Epithelial cell of proximal tubule (primary cell): Measurements from ENCODE around the gene GRIP1. TPM values are rescaled to one million over a fixed set of nuclear protein-coding genes. Genes with fewer than 3 reads are reported as not detected.

Source experiments
- DNase-seq: peaks from one replicate; pipeline ENCODE4 v3.0.0-alpha.2; 2011; ENCODE audit warnings: low read depth
- H3K4me3 ChIP-seq: 2 replicates; pipeline ENCODE4 v1.5.1; 2011; ENCODE audit warnings: low read depth, mild to moderate bottlenecking, low read length
- total RNA-seq: library from RNA; depleted of rRNA; stranded (reverse); fragments of >200 nt; gene quantifications from 2 replicates; pipeline ENCODE4 v1.2.3, GENCODE V29; 2015
- TF ChIP-seq, protein P1 (sequence below): conservative IDR thresholded peaks from 2 replicates; pipeline ENCODE4 v1.5.1; 2012; ENCODE audit warnings: low read depth, mild to moderate bottlenecking, low read length

Gene GRIP1
- total RNA-seq, 1 donor from 2014 or later: 1.5 TPM

DNA sequence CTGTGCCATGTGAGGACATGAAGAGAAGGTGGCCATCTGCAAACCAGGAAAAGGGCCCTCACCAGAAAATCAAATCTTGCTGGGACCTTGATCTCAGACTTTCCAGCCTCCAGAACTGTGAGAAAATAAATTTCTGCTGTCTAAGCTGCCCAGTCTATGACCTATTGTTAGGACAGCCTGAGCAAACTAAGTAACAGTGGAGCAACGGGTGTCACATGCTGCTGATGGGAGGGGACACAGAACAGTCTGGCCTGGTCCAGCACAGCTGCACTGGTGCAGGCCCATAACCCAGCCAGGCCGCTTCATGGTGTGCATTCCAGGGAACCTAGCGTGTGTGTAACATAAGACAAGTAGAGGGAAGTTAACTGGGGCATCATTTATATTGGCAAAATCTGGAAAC, 42.1 kb downstream of the GRIP1 start:
- TF ChIP-seq, protein P1, sequence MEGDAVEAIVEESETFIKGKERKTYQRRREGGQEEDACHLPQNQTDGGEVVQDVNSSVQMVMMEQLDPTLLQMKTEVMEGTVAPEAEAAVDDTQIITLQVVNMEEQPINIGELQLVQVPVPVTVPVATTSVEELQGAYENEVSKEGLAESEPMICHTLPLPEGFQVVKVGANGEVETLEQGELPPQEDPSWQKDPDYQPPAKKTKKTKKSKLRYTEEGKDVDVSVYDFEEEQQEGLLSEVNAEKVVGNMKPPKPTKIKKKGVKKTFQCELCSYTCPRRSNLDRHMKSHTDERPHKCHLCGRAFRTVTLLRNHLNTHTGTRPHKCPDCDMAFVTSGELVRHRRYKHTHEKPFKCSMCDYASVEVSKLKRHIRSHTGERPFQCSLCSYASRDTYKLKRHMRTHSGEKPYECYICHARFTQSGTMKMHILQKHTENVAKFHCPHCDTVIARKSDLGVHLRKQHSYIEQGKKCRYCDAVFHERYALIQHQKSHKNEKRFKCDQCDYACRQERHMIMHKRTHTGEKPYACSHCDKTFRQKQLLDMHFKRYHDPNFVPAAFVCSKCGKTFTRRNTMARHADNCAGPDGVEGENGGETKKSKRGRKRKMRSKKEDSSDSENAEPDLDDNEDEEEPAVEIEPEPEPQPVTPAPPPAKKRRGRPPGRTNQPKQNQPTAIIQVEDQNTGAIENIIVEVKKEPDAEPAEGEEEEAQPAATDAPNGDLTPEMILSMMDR: no peak
- no peak for DNase-seq
- no peak overlapping the region for H3K4me3 ChIP-seq

DNA sequence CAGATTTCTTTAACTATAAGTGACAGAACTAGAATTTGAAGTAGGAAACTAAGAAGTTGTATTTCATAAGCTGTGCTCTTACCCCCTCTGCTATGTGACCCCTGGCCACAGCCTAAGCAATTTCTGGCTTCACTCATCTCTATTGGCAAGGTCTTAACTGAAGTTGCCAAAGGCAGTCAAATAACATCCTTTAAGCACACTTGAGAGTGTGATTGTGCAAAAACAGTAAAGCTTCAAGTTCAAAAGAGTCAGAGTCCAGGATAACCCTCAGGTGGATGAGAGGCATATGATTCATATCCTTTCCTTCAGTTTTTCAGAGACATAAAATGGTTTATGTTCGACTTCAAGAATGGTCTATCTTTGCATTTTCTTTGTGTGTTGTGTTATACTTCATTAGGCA, 45.2 kb downstream of the GRIP1 start:
- TF ChIP-seq, protein P1: no peak
- no peak overlapping the region for H3K4me3 ChIP-seq
- no peak for DNase-seq

DNA sequence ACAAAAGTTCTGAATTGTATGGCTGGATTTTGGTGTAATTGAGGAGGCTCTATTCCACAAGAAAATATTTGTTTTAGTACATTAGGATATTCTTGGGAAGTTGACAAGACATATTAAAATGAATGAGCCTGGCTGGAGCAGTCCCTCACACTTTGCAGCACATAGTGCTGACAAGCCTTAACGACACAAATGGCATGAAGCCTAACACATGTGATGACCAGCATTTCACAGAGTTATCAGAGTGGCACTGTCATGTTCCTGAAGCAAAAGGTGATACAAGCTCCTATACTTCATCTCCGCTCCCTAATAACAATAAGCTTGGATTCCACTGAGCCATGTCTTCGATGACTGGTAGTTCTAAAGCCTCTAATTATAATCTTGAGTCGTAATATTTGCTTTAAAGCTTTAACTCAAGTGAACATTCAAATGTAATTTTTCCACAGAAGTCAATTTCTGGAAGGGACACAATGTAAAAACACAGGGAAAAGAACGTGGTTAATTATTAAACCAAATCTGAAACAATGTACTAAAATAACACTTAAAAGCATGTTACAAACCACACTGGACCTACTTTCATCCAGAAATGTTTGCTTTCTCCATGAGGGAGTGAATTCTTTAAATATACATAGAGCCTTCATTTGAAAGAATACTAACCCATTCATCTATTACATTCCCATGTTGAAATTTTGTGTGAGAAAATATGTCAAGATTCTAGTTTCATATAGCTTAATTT, 49.6 kb downstream of the GRIP1 start:
- DNase-seq: peak; percentile 40
- no peak overlapping the region for H3K4me3 ChIP-seq
- TF ChIP-seq, protein P1: no peak

DNA sequence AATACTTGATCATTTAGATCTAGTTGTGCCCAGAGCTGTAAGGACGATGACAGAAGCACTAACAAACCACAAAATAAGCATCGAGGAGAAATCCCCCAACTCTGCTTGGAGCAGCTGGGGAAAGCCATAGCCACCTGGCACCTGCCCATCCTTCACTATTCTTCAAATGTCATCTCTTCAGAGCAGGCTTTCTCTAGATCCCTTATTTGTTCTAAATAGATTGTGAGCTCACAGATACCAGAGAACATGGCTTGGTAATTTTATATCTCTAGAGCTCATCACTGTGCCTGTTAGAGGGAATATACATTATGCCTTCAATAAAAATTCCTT, 50.9 kb downstream of the GRIP1 start:
- H3K4me3 ChIP-seq: no peak overlapping the region
- no peak for DNase-seq
- TF ChIP-seq, protein P1: no peak

DNA sequence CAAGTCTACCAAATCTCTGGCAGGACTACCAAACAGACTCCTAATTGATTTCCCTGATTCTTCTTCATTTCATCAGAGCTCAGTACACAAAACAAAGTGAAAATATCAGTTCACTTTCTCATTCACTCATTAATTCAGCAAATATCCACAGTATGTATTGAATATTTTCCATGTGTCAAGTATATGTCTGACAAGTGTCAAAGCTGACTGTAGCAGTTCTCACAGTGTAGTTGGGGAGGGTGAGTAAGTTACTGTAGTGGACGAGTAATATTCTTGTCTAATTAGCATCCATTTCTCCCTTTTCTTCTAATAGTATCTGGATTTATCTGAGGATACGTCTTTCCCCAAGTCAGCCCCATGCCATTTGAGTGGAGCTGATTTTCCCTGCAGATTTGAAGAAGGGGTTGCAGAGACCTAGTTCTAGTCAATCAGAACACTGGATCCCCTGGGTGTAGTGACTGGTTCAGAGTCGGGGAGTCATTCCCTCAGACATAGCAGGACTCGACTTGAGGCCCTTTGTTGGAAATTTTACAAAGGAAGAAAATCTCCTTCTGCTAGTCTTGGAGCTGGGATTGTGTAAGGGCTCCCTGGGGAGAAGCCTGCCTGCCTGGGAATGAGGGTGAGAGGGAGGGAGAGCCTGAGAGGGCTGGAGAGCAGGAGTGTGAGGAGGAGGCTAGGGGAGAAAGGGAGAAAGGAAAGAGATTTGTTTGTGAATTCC, 51.4 kb downstream of the GRIP1 start:
- TF ChIP-seq, protein P1: no peak
- no peak overlapping the region for H3K4me3 ChIP-seq
- no peak for DNase-seq

DNA sequence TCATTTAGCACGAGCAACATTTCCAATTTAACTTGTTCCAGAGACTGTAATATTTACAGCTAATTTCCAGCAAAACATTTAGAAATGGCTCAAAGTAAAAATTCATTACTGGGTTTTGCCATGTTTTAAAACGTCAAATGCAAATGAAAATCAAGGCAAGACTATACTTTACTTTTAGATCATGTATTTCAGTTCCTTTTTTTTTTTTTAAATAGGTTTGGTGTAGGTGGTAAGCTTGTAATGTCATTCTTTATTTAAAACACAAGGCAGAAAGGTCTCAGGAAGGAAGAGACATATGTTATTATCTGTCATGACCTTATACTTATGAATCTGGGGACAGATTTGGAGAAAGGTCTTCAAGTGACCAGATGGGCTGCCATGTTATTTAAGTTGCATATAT, 54.1 kb downstream of the GRIP1 start:
- no peak overlapping the region for H3K4me3 ChIP-seq
- no peak for DNase-seq
- TF ChIP-seq, protein P1: no peak

DNA sequence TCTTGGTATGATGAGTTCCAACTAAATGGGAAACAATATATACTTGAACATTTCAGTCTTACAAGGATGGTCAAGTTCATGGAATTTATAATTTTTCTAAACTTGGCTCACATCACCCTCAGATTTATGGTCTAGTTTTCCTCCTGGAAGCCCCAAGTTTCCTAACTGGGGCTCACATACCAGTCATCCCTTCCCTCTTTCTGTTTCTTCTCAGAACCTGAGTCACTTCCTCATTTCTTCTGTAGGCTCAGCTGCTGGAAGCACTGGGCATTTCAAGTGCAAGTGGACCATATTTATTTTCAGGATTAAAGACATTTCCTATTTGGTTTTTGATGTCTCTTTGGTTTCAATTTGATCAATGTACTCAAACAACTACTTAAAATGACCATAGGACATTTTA, 55.4 kb downstream of the GRIP1 start:
- TF ChIP-seq, protein P1: no peak
- no peak for DNase-seq
- no peak overlapping the region for H3K4me3 ChIP-seq
